WI38 (cell line): Measurements from ENCODE around the gene HBQ1.
"Not testable (repeated sequence)": the region's sequence is repeated elsewhere in the genome, so short reads cannot be mapped to it uniquely, and the experiment has no call there.

ENCODE experiments used
- H3K4me3 ChIP-seq: 2 replicates; pipeline ENCODE4 v1.5.1; 2011; ENCODE audit warnings: low read depth, mild to moderate bottlenecking, control low read depth, low read length
- TF ChIP-seq, protein P1 (sequence below): IDR thresholded peaks from 2 replicates; pipeline ENCODE4 v1.5.1; 2012; ENCODE audit warnings: low read depth, mild to moderate bottlenecking, control low read depth, low read length

Gene HBQ1

DNA sequence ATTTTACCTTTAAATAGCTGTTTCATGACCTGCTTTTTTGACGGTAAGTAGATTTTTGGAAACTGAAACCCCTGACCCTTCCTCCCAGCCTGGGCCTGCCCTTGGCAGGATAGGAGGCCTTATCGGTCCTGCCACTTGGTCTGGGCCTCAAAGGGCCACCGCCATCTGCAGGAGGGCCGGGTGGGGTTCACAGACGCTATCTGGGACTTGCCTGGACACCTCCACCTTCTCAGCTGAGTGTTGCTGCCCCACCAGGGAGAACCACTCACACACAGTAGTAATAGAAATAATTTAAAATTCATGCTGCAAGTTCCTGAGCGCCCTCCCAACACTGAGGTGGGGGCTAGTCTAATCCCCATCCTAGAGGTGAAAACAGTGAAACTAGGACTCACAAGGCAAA lies 37.2 kb upstream of the HBQ1 start:
- TF ChIP-seq, protein P1, sequence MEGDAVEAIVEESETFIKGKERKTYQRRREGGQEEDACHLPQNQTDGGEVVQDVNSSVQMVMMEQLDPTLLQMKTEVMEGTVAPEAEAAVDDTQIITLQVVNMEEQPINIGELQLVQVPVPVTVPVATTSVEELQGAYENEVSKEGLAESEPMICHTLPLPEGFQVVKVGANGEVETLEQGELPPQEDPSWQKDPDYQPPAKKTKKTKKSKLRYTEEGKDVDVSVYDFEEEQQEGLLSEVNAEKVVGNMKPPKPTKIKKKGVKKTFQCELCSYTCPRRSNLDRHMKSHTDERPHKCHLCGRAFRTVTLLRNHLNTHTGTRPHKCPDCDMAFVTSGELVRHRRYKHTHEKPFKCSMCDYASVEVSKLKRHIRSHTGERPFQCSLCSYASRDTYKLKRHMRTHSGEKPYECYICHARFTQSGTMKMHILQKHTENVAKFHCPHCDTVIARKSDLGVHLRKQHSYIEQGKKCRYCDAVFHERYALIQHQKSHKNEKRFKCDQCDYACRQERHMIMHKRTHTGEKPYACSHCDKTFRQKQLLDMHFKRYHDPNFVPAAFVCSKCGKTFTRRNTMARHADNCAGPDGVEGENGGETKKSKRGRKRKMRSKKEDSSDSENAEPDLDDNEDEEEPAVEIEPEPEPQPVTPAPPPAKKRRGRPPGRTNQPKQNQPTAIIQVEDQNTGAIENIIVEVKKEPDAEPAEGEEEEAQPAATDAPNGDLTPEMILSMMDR: no peak
- H3K4me3 ChIP-seq: no peak overlapping the region

DNA sequence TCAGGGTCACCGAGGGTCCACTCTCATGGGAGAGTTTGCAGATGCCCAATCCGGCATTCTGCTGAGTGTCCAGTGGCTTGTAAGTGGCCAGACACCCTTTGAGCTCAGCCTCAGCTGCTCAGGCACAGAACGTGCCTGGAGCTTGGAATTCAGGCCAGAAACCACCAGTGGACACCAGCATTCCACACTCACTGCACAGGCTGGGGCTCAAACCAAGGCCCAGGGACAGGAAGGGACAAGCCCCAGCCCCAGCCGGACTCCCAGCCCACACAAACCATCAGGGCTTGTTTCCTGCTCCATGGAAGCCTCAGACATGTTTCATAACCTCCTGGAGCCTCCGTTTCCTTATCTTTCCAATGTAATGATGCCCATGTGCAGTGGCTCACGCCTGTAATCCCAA lies 36.8 kb upstream of the HBQ1 start:
- TF ChIP-seq, protein P1: no peak
- no peak overlapping the region for H3K4me3 ChIP-seq

DNA sequence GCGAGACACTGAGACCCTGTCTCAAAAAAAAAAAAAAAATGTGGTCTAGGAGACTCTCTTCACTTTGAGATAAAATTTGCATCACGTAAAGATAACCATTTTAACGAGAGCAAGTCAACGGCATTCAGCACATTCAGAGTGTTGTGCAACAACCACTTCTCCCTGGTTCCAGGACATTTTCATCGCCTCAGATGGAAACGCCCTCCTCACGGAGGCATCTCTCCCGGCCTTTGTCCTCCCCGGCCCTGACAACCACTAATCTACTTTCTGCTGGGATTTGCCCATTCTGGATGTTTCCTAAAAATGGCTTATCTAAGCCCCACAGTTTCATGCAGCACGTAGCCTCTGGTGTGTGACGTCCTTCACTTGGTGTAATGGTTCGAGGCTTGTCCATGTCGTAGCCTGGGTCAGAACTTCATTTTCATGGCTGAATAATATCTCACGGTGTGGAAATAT lies 35.4 kb upstream of the HBQ1 start:
- no peak overlapping the region for H3K4me3 ChIP-seq

DNA sequence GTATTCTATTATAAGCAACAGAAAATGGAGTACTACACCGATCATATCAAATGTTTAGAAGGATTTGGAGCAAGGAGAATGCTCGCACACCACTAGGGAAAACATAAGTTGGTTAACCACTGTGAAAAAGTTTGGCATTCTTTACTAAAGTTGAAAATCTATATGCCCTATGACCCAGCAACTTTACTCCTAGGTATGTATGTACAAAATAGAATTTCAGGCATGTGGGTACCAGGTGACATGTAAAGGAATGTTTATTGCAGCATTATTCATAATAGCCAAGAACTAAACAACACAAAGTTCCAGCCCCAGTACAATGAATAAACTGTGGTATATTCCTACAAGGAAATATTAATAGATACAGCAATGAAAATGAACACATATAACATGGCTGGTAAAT lies 33.6 kb upstream of the HBQ1 start:
- TF ChIP-seq, protein P1: no peak
- no peak overlapping the region for H3K4me3 ChIP-seq

More for the DNA sequence above, 35.4 kb upstream of the HBQ1 start:
- TF ChIP-seq, protein P1: no peak

DNA sequence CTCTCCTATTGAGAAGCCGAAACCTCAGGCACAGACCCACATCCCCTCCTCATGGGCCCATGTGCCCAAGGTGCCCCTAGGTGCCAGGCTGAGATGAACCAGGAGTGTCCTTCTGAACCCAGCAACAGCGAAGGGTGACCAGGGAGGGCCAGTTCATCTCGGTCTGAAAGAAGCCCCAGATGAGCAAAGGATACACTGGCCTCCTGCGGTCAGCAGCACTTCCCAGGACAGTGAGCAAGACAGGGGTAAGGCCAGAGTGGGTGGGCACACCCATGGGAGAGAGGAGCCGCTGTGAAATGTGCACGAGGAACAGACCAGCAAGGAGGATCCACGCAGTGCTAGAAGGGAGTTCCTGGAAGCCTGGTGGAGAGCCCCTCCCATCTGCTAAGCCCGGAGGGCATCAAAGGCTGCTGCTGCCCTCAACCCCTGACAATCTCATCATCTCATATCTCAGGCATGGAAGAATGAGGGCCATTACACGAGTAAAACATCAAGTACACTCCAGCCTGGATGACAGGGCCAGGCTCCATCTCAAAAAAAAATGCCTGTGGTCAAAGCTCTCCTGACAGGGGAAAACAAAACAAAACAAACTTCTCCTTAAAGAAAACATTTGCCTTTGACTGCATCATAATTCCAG lies 31.1 kb upstream of the HBQ1 start:
- TF ChIP-seq, protein P1: no peak
- 0 out of 2 replicates have a peak overlapping the region, but pooled peaks have one; percentile 10 for H3K4me3 ChIP-seq

DNA sequence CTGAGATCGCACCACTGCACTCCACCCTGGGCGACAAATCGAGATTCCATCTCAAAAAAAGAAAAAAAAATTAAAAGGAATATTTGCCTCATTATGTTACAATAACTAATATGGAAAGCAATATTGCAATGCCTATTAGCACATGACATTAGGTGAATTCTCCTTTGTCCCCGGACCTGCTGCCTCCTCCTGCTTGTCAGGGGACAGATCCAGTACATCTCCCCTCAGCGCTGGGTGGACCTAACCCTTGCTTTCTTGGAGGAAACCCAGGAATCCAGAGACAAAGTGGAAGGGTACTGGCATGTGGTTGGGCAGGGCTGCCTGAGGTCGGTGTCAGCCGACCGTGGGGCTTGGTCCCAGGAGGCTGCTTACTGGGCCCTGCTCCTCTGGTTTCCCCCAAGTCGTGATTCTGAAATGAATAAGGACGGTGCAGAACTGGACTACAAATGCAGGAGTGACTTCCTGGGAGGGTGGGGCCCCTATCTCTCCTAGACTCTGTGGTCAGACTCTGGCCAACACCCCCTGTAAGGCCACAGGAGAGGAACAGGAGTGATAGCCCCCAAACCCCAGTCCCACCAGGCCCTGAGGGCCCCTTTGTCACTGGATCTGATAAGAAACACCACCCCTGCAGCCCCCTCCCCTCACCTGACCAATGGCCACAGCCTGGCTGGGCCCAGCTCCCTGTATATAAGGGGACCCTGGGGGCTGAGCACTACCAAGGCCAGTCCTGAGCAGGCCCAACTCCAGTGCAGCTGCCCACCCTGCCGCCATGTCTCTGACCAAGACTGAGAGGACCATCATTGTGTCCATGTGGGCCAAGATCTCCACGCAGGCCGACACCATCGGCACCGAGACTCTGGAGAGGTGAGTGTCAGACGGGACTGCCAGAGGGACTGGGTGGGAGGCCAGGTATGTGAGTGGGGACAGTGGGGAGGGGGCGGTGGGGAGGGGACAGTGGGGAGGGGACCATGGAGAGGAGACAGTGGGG lies 27.8 kb upstream of the HBQ1 start, which contains the start of gene HBZ:
Gene HBZ (plus strand): TSS at position 504 of the 988 bp plus-strand sequence. CDS start 266 bp downstream, at position 770.
- TF ChIP-seq, protein P1: no peak
- no peak within 1 kb of the TSS for H3K4me3 ChIP-seq

DNA sequence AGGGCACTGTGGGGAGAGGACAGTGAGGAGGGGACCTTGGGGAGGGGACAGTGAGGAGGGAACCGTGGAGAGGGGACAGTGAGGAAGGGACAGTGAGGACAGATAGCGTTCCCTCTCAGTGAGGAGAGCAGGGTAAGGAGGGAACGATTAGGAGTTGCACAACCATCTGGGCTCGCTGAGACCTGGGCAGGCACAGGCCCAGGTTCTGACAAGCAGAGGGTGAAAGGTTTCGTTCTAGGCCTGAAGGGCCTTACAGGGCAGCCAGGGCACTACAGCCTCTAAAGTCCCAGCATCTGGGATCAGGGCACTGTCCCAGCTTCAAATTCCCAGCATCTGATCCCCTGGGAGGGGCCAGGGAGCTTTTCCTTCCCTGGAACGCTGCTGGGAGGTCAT lies 27.1 kb upstream of the HBQ1 start:
- H3K4me3 ChIP-seq: not testable (repeated sequence)

DNA sequence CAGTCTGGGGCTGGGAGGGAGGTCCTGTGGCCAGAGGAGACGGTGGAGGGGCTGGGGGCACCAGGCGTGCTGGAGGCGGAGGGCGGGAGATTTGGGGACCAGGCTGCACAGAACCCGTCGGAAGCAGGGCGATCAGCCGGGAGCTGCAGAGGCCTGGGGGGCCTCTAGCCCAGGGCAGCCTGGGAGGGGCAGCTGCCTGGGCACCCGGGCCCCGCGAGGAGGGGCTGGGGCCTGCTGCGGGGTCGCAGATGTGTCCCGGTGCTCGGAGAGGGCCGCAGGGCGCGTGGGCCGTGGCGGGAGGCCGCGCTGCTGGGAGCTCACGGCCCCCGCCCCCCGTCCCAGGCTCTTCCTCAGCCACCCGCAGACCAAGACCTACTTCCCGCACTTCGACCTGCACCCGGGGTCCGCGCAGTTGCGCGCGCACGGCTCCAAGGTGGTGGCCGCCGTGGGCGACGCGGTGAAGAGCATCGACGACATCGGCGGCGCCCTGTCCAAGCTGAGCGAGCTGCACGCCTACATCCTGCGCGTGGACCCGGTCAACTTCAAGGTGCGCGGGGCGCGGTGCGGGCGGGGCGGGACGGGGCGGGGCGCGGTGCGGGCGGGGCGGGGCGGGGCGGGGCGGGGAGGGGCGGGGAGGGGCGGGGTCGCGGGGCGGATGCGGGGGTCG lies 26.6 kb upstream of the HBQ1 start:
- not testable (repeated sequence) for H3K4me3 ChIP-seq
